Stimulated activated CD8-positive, alpha-beta memory T cell treated with anti-CD3 and anti-CD28 coated beads, Interleukin-12 subunit alpha, Interleukin-12 subunit beta, amount 100 ng/mL, for 24 hours (primary cell): ENCODE data around the gene NAPSA.
"Not testable (repeated sequence)": the region's sequence is repeated elsewhere in the genome, so short reads cannot be mapped to it uniquely, and the experiment has no call there.

Source experiments
- DNase-seq: peaks from one replicate; pipeline ENCODE4 v3.0.0-alpha.2; 2020; ENCODE audit errors: extremely low read depth

Gene NAPSA

DNA sequence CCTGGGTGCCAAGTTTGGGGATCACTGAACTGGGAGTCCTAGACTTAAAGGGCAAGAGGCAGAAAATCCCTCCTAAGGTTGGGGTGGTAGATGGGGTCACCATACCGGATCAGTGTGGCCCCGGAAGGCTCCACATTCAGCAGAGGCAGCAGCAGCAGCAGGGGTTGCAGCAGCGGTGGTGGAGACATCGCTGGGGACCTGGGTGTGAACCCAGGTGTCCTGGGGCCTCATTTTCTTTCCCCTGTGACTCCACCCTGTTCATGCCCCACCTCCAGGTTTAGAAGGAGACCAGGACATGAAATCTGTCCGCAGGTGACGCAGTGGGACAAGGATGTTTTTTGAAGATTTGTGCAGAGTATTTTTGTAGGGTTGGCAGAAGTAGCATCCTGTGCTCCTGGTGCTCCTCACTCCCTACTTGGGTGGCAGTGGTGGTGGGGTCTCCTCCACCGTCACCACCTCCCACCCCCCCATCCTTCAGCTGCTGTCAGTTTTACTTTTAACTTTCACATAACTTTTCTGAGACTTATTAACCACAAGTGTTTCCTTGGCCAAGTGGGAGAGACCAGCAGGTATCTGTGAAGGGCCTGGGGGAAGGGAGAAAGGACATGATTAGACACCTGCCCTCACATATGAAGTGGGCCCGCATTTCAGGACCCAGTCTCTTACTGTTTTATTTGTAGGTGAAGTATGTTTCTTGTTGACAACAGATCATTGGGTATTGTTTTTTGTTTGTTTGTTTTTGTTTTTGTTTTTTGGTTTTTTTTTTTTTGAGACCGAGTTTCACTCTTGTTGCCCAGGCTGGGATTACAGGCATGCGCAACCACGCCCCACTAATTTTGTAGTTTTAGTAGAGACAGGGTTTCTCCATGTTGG lies at the start of gene NAPSA:
TSS of gene NAPSA (minus strand) at position 206 of the 873 bp plus-strand sequence. CDS start at position 188, 18 bp downstream.
- no peak for DNase-seq

- DNase-seq = no peak
Measured at GRCh38 chr19:50413531-50413930, 48.1 kb upstream of the NAPSA start.

DNA sequence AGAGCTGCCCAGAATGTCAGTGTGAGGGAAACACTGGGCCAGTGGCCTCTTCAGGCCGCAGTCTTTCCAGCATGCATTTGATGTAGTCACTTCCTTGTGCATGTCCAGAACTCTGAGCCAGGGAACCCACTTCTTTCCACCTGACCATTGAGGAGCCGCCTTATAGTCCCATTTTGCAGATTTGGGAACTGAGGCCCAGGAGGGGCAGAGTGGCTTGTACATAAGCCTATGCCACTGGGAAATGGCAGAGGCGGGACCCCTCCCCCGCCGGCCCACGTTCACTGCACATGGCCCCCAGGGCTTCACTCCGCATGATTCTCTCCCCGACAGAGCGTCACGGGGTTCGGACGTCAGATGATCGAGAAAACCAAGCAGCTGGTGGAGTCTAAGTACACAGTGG lies 47.7 kb upstream of the NAPSA start:
- no peak for DNase-seq

DNA sequence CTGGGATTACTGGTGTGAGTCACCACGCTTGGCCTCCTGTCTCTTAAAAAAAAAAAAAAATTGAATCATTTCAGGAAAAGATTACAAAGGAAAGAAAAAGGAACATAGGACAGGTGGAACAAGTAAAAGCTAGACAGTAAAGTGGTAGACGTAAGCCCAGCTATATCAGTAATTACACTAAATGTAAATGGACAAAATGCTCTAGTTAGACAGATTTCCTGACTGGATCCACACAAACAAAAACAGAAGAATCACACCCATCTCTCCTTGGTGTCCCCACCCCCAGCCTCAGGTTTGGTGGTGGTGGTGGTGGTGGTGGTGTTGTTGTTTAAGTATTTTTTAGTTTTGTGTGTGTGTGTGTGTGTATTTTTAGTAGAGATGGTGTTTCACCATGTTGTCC lies 47.0 kb upstream of the NAPSA start:
- no peak for DNase-seq

GRCh38 chr19:50410109-50410508 lies 44.7 kb upstream of the NAPSA start:
- DNase-seq = no peak

DNA sequence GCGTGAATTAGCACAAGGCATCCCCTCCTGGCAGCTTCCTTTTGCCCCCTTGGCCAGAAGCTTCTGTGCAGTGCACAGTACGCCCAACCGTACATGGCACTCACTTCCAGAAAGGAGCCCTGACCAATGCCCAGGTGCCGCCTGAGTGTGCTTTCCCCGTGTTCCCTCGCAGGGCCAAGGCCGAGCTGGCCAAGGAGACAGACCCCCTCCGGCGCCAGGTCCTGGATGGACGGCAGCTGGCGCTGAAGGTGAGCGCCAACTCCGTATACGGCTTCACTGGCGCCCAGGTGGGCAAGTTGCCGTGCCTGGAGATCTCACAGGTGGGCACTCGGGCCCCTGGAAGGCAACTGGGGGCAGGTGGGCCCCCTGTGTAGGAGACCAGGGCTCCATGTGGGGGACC lies 43.9 kb upstream of the NAPSA start:
- no peak for DNase-seq

- DNase-seq = no peak
Measured at GRCh38 chr19:50406829-50407228, 41.4 kb upstream of the NAPSA start.

- DNase-seq = no peak
Measured at GRCh38 chr19:50406156-50406820, 40.8 kb upstream of the NAPSA start.

- DNase-seq = no peak
Measured at GRCh38 chr19:50402544-50403301, 37.3 kb upstream of the NAPSA start.

DNA sequence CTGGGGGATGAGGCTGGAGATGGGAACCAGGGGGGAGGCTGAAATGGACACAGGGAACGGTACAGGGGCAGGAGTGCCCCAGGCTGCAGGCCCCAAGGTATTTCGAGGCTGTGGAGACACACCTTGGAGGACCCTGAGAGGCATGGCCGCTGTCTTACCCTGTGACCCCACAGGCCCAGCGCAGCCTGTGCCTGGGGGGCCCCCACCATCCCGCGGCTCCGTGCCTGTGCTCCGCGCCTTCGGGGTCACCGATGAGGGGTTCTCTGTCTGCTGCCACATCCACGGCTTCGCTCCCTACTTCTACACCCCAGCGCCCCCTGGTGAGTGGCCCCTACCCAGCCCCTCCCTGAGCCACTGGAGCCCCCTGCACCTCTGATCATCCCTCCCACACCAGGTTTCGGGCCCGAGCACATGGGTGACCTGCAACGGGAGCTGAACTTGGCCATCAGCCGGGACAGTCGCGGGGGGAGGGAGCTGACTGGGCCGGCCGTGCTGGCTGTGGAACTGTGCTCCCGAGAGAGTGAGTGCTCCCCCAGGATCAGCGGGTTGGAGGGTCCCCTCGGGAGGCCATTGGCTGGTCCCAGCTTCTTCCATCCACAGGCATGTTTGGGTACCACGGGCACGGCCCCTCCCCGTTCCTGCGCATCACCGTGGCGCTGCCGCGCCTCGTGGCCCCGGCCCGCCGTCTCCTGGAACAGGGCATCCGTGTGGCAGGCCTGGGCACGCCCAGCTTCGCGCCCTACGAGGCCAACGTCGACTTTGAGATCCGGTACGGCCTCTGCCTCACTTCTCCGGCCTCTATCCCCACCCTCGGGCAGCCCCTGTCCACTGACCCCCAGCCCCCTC lies 36.4 kb upstream of the NAPSA start:
- no peak for DNase-seq

GRCh38 chr19:50399368-50399745 lies 33.9 kb upstream of the NAPSA start:
- DNase-seq = no peak

GRCh38 chr19:50398675-50399367 lies 33.4 kb upstream of the NAPSA start:
- no peak for DNase-seq

- DNase-seq = no peak
Measured at GRCh38 chr19:50394017-50394416, 28.6 kb upstream of the NAPSA start.

GRCh38 chr19:50393589-50393988 lies 28.1 kb upstream of the NAPSA start:
- no peak for DNase-seq

DNA sequence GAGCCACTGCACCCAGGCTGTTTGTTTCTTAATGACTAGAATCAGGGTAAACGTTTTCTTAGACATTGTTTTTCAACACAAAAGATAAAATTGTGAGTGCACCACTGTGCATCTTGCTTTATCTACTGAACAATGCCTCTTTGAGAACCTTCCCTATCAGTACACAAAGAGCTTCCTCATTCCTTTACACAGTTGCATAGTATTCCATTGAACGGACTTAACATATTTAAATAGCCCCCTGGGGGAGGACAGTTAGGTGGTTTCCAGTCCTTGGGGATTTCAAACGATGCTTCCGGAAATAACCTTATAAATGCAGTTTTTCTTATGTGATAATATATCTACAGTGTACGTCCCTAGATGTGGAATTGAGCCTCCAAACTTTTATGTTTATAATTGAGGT lies 27.3 kb upstream of the NAPSA start:
- no peak for DNase-seq

DNA sequence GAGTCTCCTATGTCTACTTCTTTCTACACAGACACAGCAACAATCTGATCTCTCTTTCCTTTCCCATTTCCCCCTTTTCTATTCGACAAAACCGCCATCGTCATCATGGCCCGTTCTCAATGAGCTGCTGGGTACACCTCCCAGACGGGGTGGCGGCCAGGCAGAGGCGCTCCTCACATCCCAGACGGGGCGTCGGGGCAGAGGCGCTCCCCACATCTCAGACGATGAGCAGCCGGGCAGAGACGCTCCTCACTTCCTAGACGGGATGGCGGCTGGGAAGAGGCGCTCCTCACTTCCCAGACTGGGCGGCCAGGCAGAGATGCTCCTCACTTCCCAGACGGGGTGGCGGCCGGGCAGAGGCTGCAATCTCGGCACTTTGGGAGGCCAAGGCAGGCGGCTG lies 25.5 kb upstream of the NAPSA start:
- DNase-seq = not testable (repeated sequence)

GRCh38 chr19:50390295-50390694 lies 24.9 kb upstream of the NAPSA start:
- not testable (repeated sequence) for DNase-seq

GRCh38 chr19:50387868-50388245 lies 22.4 kb upstream of the NAPSA start:
- DNase-seq = no peak

DNA sequence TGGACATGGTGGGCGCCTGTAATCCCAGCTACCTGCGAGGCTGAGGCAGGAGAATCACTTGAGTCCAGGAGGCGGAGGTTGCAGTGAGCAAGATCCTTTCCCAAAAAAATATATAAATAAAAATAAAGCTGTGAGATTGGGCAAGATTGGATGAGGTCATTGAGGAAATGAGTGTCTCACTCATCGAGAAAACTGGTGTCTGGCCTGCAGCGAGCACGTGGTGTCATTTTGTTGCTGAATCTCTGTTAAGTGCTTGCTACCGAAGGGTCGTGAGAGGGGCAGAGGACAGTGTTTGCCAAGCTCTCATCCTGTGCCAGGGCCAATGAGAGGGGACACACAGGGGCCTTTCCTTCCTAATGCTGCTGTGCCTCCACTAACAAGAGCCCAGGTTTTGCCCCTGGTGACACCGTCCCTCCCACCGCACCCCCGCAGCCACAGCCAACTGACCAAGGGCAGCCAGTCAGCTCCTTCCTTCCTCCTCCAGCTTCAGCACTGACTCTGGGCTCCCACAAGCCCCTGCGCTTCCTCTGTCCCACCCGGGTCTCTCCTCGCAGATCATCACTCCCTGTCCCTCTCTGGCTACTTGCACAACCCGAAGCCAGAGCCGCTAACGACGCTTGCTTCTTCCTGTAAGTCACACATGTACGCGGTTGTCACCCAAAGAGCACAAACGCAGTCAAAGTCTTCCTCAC lies 21.9 kb upstream of the NAPSA start:
- DNase-seq = no peak
